NCI-H1417 treated with DMSO at 0.1 percent for 48 hours (cell line): ENCODE measurements around the gene TXNL4B.

ENCODE experiments used
- DNase-seq: peaks from one replicate; lab custom pipeline; 2025; lab: John Stamatoyannopoulos, UW

The TXNL4B gene

DNA sequence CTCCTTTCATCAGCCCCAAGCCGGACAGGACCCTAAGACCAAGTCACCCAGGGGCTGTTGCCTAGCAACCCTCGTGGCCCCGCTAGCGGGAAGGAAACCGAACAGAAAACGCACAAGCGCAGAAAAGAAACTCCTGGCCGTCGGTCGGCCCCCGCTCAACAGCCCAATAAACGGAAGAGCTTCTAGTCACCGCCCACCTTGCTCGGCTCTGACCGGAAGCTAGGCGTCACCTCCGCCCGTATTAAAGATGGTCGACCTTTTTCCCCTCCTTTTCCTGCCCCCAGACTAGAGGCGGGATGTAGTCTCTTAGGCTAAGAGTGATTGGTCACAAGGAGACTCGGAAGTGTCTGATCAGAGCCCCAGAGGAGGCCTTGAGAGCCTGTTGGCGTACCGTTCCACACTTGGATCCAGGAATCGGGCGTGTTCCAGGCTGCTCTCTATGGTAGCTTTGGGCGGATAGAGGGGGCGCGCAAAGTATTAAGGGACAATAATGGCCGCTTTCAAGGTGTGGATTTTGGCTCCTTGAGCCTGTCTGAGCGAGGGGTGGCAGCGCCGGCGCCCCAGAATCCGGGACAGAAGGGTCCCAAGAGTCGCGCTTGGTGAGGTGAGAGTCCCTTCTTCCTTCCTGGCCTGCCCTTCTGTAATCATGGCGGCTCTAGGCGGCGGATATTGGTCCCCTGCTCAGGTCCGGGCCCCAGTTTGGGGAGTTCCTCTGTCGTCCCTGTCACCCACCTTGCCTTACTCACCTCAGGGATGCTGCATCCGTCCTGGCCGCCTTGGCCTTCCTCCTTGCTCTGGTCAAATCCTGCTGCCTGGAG lies at the start of gene TXNL4B, which contains the start of gene DHX38:
Gene TXNL4B, minus strand, starts transcription at position 173 of the 818 bp plus-strand sequence. CDS start 2,871 bp downstream, outside the sequence.
Gene DHX38, plus strand, starts transcription at position 400 of the 818 bp plus-strand sequence. CDS start 2,311 bp downstream, outside the sequence.
- peak; percentile 97 for DNase-seq

DNA sequence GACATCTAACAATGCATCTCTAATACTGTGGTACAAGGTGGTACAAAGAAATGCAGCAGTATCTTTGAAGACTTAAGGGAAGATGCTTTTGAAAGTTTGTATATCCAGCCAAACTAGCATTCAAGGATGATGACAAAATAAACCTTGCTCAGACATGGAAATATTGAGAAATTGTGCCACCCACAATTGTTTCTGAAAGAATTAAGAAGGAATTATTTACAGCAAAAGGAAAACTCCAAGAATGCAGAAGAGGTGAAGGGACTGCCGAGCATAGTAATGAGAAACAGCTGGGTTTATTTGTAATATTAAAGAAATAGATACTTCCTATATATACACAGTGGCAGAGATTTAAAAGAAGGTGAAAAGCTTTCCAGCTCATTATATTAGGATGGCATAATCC lies 49.1 kb upstream of the TXNL4B start:
- no peak for DNase-seq

DNA sequence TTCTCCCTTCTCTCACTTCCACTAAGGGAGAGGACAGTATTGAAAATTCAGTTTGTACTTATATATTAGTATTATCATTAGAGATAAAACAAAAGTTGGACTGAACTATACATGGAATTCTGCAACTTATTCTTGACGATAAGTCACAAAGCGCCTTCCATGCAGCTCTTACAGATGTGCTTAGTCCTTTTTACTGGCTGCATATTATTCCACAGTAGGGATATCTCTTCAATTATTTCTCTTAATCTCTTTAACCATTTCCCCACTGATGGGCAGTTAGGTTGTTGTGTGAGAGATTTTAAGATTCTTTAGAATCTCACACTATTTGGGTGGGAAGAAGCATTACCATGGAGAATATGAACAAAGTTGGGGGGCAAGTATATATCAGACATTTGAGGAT lies 46.5 kb upstream of the TXNL4B start:
- no peak for DNase-seq

DNA sequence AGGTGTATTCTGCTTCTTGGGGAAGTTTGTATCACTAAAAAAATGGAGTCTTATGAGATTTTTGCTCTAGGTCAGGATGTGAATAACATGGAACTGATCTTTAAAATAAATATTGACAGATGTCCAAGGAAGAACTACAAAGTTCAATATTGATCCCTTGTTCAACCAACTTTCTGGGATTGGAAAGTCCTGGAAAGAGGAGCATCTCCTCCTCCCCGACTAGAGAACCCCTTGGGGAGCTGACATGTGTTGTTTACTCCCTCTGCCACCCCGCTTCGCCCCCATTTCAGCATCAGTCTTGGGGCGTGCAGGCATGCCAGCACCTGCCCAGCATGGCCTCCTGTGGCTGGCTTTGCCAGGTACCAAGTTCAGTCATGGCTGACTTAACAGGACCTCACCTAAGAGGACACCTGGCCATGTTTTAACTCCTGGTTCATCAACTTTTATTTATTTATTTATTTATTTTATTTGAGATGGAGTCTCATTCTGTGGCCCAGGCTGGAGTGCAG lies 44.7 kb upstream of the TXNL4B start:
- no peak for DNase-seq

DNA sequence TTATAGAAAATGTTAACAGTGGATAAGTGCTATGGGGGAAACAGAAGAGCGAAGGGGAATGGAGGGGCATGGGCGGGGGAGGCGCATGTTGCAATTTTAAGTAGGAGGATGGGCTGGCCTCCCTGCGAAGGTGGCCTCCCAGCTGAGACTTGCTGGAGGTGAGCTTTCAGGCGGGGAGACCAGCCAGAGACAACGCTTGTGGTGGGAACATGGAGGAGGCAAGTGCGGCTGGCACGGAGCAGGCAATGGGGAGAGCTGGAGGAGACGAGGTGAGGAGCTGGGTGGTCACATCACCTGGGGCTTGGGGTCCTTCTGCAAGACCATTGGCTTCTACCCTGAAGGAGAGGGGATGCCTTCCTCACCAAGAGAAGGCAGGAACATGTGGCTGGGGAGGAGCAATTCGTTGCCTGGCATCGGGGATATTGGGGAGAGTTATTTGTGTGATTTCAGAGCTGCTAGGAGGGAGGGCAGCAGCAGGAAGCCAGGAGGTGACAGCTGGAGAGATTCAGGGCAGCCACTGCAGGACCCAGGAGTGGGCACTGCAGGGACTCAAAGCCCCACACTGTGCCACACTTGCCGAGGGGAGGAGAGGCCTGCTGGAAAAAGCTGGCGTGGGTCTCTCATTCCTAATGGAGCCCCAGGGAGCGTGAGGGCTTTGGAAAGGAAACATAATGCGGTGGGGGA lies 44.1 kb upstream of the TXNL4B start:
- DNase-seq = no peak

DNA sequence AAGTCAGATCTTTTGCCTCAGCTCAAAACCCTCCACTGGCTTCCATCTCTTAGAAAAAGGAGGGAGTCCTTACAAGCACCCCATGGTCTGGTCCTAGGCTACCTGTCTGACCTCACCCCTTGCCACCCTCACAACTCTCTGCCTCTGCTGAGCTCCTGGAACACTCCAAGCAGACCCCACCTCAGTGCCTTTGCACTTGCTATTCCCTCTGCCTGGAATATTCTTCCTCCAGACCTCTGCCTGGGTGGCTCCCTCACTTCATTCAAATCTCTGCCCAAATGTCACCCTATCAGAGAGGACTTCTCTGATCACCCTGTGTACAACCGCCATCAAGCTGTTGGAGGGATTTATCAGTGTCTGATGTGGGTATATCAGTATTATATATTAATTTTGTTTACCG lies 41.1 kb upstream of the TXNL4B start:
- no peak for DNase-seq

DNA sequence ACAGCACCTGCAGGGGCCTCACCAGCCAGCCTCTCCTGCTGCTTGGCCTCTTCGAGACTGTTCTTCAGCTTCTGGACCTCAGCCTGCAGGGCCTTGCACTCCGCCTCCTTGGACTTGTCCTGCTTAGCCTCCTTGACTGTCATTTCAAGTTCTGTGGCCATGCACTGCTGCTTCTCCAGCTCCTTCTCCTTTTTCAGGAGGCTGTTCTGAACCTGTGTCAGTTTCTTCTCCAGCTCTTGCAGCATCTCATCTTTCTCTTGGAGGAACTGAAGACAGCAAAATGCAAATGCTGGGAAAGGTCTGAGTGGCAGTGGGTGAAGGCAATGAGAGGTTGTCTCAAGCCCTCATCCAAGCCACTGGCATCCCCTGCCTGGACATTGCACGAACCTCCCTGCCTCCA lies 39.3 kb upstream of the TXNL4B start:
- no peak for DNase-seq

DNA sequence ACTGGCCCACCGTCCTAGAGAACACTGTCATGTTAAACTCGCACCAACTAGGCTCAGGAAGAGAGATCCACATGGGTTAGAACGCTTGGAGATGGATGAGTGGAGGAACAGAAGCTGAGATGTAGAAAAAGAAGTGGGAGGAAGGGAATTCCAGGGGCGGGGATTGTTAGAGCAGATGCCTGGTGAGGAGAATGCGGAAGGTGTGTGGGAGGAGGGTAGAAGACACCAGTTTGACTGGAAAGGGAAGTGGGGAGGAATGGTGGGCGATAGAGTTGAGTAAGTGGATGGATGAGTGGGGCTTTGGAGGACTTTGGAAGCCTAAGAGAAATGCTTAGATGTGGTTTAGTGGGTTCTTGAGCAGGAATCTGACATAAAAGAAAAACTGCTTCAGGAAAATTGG lies 37.6 kb upstream of the TXNL4B start:
- no peak for DNase-seq

DNA sequence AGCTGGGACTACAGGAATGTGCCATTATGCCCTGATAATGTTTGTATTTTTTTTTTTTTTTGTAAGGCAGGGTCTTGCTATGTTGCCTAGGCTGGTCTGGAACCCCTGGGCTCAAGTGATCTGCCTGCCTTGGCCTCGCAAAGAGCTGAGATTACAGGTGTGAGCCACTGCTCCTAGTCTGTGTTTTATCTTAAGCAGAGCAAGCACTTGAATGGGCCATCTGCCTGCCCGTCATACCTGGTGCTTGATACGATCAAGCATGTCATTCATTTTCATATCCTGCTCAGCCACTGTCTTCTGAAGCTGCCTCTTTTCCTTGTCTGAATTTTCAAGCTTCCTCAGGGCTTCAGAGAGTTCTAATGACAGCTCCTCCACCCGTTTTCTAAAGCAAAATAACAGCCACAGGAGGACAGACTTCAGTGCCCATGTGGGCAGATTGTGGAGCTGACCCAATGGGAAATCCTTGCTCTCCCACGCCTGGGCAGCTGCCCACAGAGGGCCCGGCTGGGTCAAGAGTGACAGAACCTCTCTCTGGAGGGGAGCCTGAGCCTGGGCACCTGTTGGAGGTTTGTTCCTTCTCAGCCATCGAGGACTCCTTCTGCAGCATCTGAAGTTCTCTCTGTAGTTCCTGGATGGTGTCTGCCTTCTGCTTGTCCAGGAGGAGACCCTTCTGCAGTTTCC lies 36.7 kb upstream of the TXNL4B start:
- DNase-seq = no peak

DNA sequence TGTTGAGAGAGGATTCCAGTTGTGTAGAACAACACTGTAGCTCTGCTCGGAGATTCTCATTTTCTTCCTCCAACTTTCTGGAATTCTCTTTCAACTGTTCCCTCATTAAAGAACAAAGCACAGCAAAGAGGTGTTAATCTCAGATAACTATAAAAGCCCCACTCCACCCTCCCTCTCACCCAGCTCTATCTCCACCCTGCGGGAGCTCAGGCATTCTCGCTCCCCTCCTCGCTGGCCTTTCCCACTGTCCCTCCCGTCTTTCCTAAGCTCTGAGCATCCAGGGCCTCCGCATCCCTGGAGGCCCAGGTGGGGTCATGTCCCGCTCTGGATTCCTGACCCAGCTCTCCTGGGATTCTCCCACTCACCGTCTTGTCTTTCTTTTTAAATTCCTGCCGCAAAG lies 35.3 kb upstream of the TXNL4B start:
- no peak for DNase-seq

DNA sequence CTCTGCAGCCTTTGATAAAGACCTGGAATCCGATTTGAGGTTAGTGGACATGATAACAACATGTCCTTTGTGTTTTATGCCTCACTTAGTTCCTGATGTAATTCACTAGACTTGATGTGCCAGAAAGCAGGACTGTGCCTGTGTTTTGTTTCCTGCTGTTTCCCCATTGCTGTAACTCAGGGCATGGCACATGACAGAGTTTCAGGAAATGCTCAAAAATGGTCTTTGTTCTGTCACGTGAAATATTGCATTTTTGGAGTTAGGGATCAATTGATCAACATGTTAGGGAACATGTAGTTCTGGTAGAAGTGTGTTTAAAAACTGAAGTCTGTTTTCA lies 33.0 kb upstream of the TXNL4B start:
- no peak for DNase-seq

DNA sequence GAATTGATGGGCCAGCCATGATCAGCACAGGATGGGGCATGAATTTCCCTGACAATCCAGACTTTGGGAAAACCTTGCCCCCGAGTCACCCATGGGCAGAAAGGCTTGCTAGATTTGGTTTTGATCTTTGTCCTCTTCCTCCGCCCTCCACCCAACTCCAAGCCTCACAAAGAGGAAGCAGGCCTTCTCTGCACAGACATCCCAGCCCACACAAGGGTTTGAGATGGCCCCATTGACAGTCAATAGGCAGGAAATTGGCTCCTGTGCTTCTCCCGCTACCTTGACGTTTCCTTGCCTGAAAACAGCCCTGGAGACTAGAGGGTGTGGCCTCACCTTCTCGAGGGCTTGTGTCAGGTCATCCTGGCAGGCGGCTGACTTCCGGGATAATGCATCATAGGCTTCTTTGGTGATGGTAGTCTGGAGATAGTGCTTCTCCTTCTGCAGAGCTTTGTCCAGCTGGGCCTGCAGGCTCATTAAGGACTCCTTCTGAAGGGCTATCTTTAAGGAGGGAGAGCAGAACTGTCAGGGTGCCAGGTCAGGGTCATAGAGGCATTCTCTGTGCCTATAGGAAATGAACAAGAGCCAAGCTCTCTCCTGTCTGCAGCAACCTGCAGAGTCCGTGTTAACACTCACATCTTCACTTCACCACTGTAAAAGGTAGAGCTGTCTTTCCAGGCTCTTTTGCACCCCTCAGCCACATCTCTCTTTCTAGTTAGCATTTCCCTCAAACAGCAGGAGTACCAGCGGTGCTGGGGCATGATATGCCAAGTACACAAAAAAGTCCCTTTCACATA lies 32.4 kb upstream of the TXNL4B start:
- no peak for DNase-seq

DNA sequence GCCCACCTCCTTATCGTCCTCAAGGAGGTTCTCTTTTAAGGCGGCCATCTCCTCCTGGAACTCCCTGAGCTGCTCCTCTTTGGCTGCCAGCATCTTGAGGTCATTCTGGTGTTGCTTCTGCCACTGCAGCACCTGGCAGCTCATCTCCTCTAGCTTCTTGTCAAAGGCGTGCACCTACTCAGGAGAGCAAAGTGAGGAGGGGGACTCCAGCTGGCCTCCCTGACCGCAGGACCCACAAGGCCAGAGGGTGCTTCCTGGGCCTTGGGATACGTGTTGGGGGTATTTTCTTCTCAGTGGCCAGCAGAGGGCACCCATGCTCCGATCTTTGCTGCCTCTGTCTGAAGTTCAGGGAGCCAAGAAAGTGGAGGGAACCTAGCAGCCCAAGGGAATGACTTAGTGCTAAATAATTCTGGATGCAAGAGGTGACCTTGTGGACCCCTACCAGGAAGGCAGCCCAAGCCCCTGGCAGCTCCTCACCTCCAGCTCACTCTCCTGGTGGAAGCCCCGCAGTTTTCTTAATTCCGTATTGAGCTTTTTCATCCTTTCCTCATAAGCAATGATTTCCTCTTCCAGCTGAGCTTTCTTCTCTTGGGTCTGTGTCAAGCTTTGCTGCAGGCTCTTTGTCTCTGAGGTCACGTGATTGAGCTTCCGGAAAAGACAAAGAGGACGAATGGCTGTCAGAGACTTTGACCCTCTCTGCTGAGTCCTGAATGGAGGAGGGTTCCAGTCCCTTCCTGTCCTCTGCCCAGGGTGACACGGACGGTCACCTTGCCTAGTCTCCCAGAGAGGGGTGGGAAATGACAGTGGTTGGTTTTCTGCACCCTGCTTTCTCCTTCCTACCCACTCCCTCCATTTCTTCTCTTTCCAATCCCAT lies 31.6 kb upstream of the TXNL4B start:
- peak; percentile 36 for DNase-seq

DNA sequence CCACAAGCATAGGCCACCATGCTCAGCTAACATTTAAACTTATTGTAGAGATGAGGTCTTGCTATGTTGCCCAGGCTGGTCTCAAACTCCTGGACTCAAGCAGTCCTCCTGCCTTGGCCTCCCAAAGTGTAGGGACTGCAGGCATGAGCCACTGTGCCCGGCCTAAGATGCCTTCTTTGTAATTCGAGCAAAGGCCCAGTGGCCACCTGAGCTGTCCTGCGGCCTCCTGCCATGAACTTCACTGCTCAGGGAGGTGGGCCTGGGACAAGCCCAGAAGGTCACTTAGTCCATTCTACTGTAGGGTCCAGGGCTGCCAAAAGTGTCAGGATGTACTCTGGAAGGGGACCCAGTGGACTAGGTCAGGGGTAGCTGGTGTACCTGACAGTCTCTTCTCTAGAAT lies 30.7 kb upstream of the TXNL4B start:
- no peak for DNase-seq

DNA sequence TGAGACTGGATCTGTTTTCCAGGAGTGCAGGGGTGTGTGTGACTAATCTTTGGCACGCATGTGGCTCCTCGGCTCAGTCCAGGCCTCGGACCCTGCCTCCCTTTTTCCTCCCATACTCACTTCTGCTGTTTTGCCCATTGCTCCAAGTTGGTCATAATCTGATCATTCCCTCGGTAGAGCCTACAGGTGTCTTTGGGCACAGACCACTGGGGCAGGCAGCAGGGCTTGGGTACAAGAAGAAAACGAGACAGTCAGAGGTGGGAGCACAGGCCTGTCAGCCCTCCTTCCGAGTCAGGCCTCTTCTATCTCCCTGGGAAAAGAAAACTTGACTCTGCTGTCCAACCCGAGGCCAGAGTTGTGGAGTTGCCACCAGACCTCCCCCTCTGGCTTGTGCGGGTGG lies 30.0 kb upstream of the TXNL4B start:
- no peak for DNase-seq

DNA sequence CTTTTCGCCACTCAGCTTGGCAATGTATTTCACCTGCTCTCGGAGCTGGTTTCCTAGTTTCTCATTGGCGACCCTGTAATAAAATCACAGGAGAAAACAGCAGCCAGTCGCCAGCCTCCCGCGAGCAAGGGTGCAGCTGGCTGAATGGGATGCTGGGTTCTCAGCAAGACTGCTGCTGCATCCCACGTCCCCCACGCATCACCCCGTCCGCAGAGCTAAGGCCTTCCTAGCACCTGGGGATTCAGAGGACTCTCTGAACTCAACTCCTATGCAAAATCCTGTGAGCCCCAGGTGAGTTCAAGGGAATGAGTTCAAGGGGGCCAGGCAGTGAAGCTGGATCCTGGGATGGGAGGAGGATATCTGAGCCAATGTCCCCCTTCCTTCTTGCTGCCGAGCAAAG lies 29.5 kb upstream of the TXNL4B start:
- DNase-seq = no peak

DNA sequence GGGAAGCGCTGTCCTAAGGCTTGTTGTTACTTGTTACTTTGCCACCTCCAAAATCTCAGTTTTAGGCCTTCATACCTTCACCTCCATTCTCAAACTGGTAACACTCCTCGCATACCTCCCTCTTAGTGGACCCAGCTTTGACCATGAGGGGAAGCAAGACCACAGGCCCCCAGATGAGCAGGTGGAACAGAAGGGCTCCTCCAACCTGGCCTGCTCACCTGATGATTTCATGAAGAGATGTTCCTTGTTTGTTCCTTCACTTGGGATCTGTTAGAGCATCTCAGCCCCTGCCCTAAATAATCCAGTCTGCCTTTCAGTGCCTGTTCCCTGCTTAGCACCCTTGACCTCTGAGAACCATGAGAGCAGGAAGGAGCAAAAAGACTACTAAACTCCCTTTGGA lies 28.9 kb upstream of the TXNL4B start:
- no peak for DNase-seq

DNA sequence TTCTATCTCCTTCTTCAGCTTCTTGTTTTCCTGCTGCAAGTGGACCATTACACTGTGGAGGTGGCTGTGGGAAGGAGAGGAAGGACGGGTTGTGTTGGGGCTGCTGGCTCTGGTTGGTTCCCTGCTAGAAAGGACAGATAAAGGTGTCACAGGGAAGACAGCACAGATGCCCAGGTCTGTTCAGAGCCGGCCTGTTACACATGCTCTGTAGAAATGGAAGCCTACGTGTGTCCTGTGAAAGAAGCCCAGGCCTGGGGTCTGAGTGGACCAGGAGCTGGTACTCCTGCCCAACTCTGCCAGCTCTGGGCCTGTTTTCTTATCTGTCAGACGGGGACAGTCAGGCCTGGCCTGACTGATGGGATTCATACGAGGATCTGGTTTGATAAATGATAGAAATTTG lies 26.6 kb upstream of the TXNL4B start:
- DNase-seq = no peak

DNA sequence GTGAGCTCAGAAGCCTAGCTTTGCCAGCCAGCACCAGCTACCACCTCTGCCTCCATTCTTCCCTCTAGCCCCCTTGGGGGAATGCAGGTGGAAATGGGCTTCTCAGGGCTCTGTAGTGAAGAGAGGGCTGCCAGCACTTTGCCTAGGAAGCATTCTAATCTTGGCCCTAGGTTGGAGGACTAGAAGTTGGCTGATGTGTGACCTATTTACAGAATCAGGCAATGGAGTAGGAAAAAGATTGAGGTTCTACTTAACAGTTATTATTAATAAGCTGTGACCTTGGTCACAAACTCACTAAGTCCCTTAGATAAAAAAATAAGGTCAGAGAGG lies 20.2 kb upstream of the TXNL4B start:
- no peak for DNase-seq

DNA sequence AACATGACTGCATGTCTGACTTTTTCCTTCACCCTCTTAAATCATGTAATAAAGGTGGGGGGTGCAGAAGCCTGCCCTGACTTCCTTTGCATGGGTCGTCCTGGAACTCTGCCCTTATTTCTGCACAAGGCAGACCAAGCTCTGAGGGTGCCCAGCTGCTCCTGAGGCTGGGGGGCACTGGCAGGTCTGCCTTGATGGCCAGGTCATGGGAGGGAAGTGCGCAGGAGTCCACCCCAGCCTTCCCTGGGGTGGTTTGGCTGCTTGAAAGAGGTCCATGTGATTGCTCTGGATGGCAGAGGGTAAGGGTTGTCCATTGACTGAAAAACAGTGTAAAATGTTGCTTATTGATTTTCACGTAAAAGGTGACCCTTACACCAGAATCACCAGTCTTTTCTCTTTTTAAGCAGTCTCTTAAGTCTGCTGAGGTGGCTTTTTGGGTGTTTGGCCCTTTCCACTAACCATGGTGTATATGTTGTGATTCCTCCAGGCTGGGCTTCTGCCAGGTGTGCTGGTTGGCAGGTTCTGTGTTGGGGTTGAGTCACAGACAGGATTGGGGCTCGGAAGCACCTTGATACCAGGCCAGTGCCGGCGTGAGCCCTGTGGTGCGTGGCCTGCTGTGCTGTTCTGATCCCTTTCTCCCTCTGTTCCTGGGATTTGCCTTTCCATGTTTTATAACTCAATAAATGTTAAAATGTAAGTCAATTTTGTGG lies 19.6 kb upstream of the TXNL4B start:
- DNase-seq = no peak

DNA sequence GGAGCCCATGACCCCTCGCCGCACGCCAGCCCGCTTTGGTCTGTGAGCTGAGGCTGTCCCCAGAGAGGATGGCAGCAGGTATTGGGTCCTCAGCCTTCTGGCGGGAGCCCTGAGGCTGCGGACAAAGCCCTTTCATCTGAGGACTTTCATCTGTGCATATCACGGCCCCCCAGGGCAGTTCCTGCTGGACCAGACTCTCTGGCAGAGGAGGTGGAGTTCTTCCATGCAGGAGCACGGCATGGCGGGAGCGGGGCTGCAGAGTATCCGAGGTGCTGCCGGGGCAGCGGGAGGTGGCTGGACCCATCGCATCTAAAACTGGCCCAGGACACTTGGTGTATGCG lies 19.0 kb upstream of the TXNL4B start:
- no peak for DNase-seq
